A549 (cell line): Measurements from ENCODE around the gene ARHGAP26.

Experiments
- CTCF ChIP-seq: fragments of >200 bp; sonication (Bioruptor Twin); formaldehyde crosslinking; IDR thresholded peaks from 3 replicates; pipeline ENCODE4 v1.5.1; 2016
- EP300 ChIP-seq, 2 experiments: fragments of >200 bp; sonication (Bioruptor Twin); formaldehyde crosslinking; IDR thresholded peaks; 2 replicates in 1 of 2; 3 replicates in 1 of 2; pipeline ENCODE4 v1.6.1; 2016 to 2017

DNA sequence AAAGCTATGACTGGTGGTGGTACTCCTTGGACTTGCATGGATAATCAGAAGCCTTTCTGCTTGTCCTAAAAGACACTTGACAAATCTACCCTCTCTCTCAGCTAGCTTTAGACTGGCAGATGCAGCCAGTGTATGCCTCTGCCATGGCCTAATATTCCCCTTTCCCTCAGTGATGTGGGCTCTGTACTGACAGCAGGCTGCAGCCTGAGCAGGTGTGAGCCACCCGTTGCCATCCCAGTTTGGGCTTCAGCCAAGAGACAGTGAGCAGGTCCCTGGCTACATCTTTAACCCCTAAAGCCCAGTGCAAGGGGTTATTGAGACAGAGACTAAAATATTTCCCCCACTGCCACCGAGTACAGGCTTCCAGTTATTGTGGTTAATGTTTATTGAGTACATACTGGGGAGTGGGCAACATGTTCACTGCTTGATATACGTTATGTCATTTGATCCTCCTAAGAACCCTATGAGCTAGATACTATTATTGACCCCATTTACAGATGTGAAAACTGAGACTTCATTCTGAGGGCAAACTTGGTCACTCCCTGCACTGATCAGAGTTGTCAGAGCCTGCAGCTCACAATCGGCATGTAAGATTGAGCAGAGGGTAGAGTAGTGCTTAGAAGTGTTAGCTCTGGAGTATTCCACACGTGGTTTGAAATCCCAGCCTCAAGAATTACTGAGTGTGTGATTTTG lies 254.2 kb downstream of the ARHGAP26 start:
- TF ChIP-seq EP300 (IDR thresholded peaks at IDR 0.05), result no peak
- no peak for TF ChIP-seq CTCF
